HFF-Myc (cell line): Measurements from ENCODE around the gene DNAH17.

Experiments
- DNase-seq: peaks from one replicate; pipeline ENCODE4 v3.0.0-alpha.2; 2011; ENCODE audit warnings: low read depth; ENCODE audit errors: extremely low read depth
- H3K4me3 ChIP-seq: replicated peaks from 2 replicates; pipeline ENCODE4 v1.5.1; 2011; ENCODE audit warnings: low read depth, mild to moderate bottlenecking, control low read depth, low read length
- CTCF ChIP-seq: IDR thresholded peaks from 2 replicates; pipeline ENCODE4 v1.5.1; 2012; ENCODE audit warnings: mild to moderate bottlenecking, low read depth, low read length, control low read depth; ENCODE audit errors: missing control alignments

Gene DNAH17

GRCh38 chr17:78484271-78485246 lies 92.6 kb downstream of the DNAH17 start:
- no peak for DNase-seq
- H3K4me3 ChIP-seq = peak overlapping the region; percentile 58
- no peak for TF ChIP-seq CTCF

GRCh38 chr17:78479369-78479768 lies 97.8 kb downstream of the DNAH17 start:
- no peak overlapping the region for H3K4me3 ChIP-seq
- DNase-seq = no peak
- no peak for TF ChIP-seq CTCF

- no peak for TF ChIP-seq CTCF
- no peak overlapping the region for H3K4me3 ChIP-seq
- no peak for DNase-seq
Measured at GRCh38 chr17:78478757-78479297, 98.4 kb downstream of the DNAH17 start.

GRCh38 chr17:78477913-78478756 lies 99.1 kb downstream of the DNAH17 start:
- H3K4me3 ChIP-seq = no peak overlapping the region
- no peak for DNase-seq
- TF ChIP-seq CTCF = no peak

GRCh38 chr17:78476973-78477372 lies 100.2 kb downstream of the DNAH17 start:
- DNase-seq = no peak
- no peak for TF ChIP-seq CTCF
- H3K4me3 ChIP-seq = no peak overlapping the region

GRCh38 chr17:78476149-78476548 lies 101.0 kb downstream of the DNAH17 start:
- H3K4me3 ChIP-seq = no peak overlapping the region
- TF ChIP-seq CTCF = no peak
- DNase-seq = no peak
